B cell (primary cell): ENCODE measurements around the gene NSG1.

ENCODE experiments used
- EZH2 ChIP-seq: IDR thresholded peaks from 2 replicates; pipeline ENCODE4 v1.6.1; 2012; ENCODE audit warnings: borderline replicate concordance, low read depth, mild to moderate bottlenecking, moderate library complexity, low read length; ENCODE audit not compliant: insufficient read depth, poor library complexity, severe bottlenecking
- TF ChIP-seq, protein P1 (sequence below): fragments of 200-600 bp; IDR thresholded peaks from one replicate; pipeline ENCODE4 v1.8.0; 2022; ENCODE audit warnings: antibody characterized with exemption, mild to moderate bottlenecking

DNA sequence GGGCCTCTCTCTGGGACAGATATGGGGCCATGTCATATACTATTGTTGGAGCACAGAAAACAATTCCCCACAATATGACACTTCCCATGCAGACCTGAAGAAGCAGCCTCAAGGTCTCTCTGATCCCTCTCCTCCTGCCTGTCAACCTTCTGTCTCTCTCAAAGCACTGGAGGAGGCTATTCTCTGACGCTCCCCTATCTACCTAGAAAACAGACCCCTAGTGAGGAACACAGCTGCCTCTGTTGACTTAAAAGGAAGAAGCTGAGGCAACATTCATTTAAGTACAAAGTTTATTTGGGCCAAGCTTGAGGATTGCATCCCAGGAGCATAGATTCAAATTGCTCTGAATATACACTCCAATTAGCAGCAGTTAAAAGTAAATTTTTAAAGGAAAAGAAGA, 39.3 kb upstream of the NSG1 start:
- TF ChIP-seq, protein P1, sequence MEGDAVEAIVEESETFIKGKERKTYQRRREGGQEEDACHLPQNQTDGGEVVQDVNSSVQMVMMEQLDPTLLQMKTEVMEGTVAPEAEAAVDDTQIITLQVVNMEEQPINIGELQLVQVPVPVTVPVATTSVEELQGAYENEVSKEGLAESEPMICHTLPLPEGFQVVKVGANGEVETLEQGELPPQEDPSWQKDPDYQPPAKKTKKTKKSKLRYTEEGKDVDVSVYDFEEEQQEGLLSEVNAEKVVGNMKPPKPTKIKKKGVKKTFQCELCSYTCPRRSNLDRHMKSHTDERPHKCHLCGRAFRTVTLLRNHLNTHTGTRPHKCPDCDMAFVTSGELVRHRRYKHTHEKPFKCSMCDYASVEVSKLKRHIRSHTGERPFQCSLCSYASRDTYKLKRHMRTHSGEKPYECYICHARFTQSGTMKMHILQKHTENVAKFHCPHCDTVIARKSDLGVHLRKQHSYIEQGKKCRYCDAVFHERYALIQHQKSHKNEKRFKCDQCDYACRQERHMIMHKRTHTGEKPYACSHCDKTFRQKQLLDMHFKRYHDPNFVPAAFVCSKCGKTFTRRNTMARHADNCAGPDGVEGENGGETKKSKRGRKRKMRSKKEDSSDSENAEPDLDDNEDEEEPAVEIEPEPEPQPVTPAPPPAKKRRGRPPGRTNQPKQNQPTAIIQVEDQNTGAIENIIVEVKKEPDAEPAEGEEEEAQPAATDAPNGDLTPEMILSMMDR: no peak
- no peak for TF ChIP-seq EZH2
